Esophagus squamous epithelium (tissue), 5 donors: ENCODE measurements around the gene IL2RG. TPM values are rescaled to one million over a fixed set of nuclear protein-coding genes. Genes with fewer than 3 reads are reported as not detected.

Experiments
- DNase-seq: peaks from one replicate; lab custom pipeline; 2025; lab: John Stamatoyannopoulos, UW
- H3K27ac ChIP-seq, 4 donors: fragments of 200-600 bp; sonication (generic); one replicate each; pipeline ENCODE4 v1.5.1; 2016 to 2019; ENCODE audit warnings: mild to moderate bottlenecking in 1 of 4
- H3K27me3 ChIP-seq, 4 donors: fragments of 200-600 bp; sonication (generic); 1 replicate in 3 of 4; 2 replicates in 1 of 4; pipeline versions ENCODE4 v1.5.1 to v1.6.0; 2017 to 2021; ENCODE audit warnings: antibody characterized with exemption in 1 of 4
- H3K36me3 ChIP-seq, 3 donors: fragments of 200-600 bp; sonication (generic); one replicate each; pipeline ENCODE4 v1.5.1; 2016 to 2019
- H3K4me1 ChIP-seq, 3 donors: fragments of 200-600 bp; sonication (generic); one replicate each; pipeline ENCODE4 v1.5.1; 2017 to 2019
- H3K4me3 ChIP-seq, 4 donors: fragments of 200-600 bp; sonication (generic); 1 replicate in 3 of 4; 2 replicates in 1 of 4; pipeline ENCODE4 v1.5.1; 2016 to 2019; ENCODE audit warnings: mild to moderate bottlenecking in 2 of 4, moderate library complexity in 1 of 4
- H3K9me3 ChIP-seq, 3 donors: fragments of 200-600 bp; sonication (generic); one replicate each; pipeline ENCODE4 v1.5.1; 2016 to 2019
- POLR2A ChIP-seq, 4 donors: fragments of 450-650 bp; IDR thresholded peaks; one replicate each; pipeline ENCODE4 v1.6.1; 2017; ENCODE audit warnings: antibody characterized with exemption in 4 of 4, mild to moderate bottlenecking in 4 of 4, moderate library complexity in 3 of 4
- WGBS, 2 donors: methylation state at CpG; one replicate each; pipeline ENCODE4 v1.1.5; 2018; 5-methylcytosine and 5-hydroxymethylcytosine counted together
- intact Hi-C: fragments of 100-400 bp; cut with DNase I; formaldehyde crosslinking; loops from one replicate; pipeline ENCODE4 v1.15.0; 2022
- total RNA-seq, 4 donors: library from RNA; depleted of rRNA; stranded (reverse); fragments of >200 nt; gene quantifications; one replicate each; pipeline ENCODE4 v1.1.0, GENCODE V29; 2016
- TF ChIP-seq, protein P1 (sequence below), 6 experiments: fragments of 450-650 bp in 4 of 6; fragments of 200-600 bp in 2 of 6; sonication (generic) in 2 of 6; IDR thresholded peaks; one replicate each; pipeline ENCODE4 v1.5.1; 2016 to 2019; ENCODE audit warnings: antibody characterized with exemption in 6 of 6, mild to moderate bottlenecking in 4 of 6, moderate library complexity in 4 of 6
- donor health status: DM: yes; HTN: yes; CAD: no.

The IL2RG gene
- total RNA-seq, 4 donors from 2014 or later, result 4.3 to 15.5 (median 8.8) TPM

DNA sequence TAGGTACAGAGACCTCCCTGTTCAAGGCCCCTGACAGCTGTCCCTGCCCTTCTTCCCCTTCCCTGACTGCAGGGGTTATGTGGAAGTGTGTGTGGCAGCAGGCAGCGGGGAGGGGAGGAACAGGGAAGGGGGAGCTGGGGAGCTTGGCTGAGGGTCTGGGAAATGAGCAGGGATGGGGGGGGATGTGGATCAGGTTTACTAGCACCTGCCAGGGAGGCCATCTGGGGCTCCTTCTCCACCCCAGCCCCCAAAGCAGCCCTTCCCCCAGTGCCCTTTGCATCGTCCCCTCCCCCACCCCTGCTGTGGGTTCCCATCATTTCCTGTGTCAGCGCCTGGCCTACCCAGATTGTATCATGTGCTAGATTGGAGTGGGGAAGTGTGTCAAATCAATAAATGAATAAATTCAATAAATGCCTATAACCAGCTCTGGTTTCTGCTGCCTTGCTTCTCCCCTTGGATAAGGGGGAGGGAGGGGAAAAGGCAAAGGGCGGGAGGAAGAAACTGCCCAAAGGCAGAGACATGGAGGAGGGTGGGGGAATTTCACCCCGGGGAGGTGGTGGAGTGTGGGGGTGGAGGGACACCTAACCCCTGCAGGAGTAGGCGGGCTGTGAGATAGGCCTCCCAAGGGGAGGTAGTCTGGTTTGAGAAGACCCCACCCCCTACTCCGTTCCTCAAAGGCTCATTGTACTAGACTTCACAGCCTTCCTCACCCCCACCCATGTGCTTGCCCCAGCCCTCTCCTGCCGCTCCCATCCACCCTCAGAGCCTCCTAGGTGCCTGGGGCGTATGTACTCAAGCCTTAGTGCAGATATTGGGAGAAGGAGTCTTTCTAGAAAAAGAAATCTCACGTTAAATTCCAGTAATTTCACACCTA is 8.0 kb downstream of the IL2RG start:
- 29 to 49% methylated on average over 4 to 8 of the region's 10 CpGs for WGBS, 2 donors
- no peak for DNase-seq
- no peak for TF ChIP-seq POLR2A (IDR thresholded peaks at IDR 0.05)
- TF ChIP-seq, protein P1, sequence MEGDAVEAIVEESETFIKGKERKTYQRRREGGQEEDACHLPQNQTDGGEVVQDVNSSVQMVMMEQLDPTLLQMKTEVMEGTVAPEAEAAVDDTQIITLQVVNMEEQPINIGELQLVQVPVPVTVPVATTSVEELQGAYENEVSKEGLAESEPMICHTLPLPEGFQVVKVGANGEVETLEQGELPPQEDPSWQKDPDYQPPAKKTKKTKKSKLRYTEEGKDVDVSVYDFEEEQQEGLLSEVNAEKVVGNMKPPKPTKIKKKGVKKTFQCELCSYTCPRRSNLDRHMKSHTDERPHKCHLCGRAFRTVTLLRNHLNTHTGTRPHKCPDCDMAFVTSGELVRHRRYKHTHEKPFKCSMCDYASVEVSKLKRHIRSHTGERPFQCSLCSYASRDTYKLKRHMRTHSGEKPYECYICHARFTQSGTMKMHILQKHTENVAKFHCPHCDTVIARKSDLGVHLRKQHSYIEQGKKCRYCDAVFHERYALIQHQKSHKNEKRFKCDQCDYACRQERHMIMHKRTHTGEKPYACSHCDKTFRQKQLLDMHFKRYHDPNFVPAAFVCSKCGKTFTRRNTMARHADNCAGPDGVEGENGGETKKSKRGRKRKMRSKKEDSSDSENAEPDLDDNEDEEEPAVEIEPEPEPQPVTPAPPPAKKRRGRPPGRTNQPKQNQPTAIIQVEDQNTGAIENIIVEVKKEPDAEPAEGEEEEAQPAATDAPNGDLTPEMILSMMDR (IDR thresholded peaks at IDR 0.05), result no peak
- H3K9me3 ChIP-seq, result no peaks in the 10 kb centered on the region
- intact Hi-C loops, result no loop called here
- peak overlapping the region in 3 of 4 donors; percentile 53 to 71 (median 58) for H3K27ac ChIP-seq
- H3K36me3 ChIP-seq, result no peaks in the 10 kb centered on the region
- no peak overlapping the region for H3K4me3 ChIP-seq
- H3K27me3 ChIP-seq, result no peaks in the 10 kb centered on the region
- peaks cover 0 to 28% (median 8%) of the 10 kb centered on the region in 3 donors for H3K4me1 ChIP-seq

- no peak for TF ChIP-seq POLR2A (IDR thresholded peaks at IDR 0.05)
- TF ChIP-seq, protein P1 (IDR thresholded peaks at IDR 0.05), result no peak
- peaks cover 6 to 39% (median 8%) of the 10 kb centered on the region in 3 donors for H3K4me1 ChIP-seq
- WGBS, 2 donors, result 48 to 86% methylated on average over 1 to 3 of the region's 3 CpGs
- H3K36me3 ChIP-seq, result no peaks in the 10 kb centered on the region
- H3K4me3 ChIP-seq, result no peak overlapping the region
- no peak overlapping the region for H3K27ac ChIP-seq
- no peak for DNase-seq
- intact Hi-C loops, result no loop called here
- no peaks in the 10 kb centered on the region for H3K27me3 ChIP-seq
- no peaks in the 10 kb centered on the region for H3K9me3 ChIP-seq
Measured at GRCh38 chrX:71102292-71102691, 9.1 kb downstream of the IL2RG start.

DNA sequence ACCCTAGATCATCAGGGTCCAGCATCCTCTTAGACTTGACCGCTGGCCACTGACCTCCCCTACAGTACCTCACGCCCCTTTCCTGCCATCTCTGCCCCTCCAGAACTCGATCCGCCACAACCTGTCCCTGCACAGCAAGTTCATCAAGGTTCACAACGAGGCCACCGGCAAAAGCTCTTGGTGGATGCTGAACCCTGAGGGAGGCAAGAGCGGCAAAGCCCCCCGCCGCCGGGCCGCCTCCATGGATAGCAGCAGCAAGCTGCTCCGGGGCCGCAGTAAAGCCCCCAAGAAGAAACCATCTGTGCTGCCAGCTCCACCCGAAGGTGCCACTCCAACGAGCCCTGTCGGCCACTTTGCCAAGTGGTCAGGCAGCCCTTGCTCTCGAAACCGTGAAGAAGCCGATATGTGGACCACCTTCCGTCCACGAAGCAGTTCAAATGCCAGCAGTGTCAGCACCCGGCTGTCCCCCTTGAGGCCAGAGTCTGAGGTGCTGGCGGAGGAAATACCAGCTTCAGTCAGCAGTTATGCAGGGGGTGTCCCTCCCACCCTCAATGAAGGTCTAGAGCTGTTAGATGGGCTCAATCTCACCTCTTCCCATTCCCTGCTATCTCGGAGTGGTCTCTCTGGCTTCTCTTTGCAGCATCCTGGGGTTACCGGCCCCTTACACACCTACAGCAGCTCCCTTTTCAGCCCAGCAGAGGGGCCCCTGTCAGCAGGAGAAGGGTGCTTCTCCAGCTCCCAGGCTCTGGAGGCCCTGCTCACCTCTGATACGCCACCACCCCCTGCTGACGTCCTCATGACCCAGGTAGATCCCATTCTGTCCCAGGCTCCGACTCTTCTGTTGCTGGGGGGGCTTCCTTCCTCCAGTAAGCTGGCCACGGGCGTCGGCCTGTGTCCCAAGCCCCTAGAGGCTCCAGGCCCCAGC is 10.5 kb downstream of the IL2RG start:
- no peaks in the 10 kb centered on the region for H3K27me3 ChIP-seq
- DNase-seq, result no peak
- 64 to 82% methylated on average over 7 to 20 of the region's 31 CpGs for WGBS, 2 donors
- no peaks in the 10 kb centered on the region for H3K9me3 ChIP-seq
- no peak overlapping the region for H3K4me3 ChIP-seq
- intact Hi-C loops, result no loop called here
- no peak overlapping the region for H3K27ac ChIP-seq
- TF ChIP-seq POLR2A (IDR thresholded peaks at IDR 0.05), result no peak
- TF ChIP-seq, protein P1 (IDR thresholded peaks at IDR 0.05), result no peak
- peaks cover 6 to 48% (median 11%) of the 10 kb centered on the region in 3 donors for H3K4me1 ChIP-seq
- no peaks in the 10 kb centered on the region for H3K36me3 ChIP-seq

DNA sequence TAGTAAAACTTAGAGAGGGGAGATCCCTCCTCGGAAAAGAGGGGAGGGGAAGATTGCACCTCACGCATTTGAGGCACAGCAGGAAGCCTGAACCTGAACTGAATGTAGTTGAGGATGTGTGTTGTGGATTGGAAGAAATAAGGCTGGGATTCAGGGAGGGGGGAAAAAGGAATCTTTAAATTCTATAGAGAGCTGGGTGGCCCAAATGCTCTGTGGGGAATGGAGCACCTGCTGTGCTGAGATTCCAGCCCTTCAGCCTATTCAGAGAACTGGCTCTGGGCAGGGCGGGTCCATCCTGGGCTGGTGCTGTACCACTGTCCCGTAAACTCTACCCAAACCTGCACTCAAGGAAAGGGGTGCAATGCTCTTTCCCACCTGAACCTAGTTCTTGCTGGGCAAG is 11.6 kb downstream of the IL2RG start:
- Histone ChIP-seq H3K27me3 (no peaks in the 10 kb centered on the region), H3K36me3 (no peaks in the 10 kb centered on the region), H3K9me3 (no peaks in the 10 kb centered on the region), H3K27ac (no peak overlapping the region), H3K4me1 (peaks cover 6 to 48% (median 11%) of the 10 kb centered on the region in 3 donors), H3K4me3 (no peak overlapping the region)
- 73 to 83% methylated on average over 2 to 4 of the region's 4 CpGs for WGBS, 2 donors
- no peak for DNase-seq
- TF ChIP-seq, protein P1 (IDR thresholded peaks at IDR 0.05), result no peak
- TF ChIP-seq POLR2A (IDR thresholded peaks at IDR 0.05), result no peak
- intact Hi-C loops, result no loop called here
